ENCODE measurements around the gene CELA1.

DNA sequence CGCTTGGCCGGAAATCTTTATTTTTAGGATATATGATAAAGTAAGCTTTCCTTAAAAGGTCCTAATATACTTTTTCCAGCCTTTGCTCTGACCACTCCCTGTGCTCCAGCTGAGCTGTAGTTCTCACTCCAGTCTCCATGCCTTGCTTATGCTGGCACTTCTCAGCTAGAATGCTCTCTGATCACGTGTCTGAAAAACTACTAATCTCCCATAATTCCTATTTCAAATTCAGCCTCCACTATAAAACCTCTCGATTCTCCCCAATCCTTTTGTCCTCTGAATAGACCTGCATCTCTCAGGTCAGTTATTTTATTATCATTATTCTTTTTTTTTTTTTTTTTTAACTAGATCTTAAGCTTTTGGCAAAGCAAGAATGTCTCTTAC is 26.2 kb downstream of the CELA1 start:
- TF ChIP-seq RCOR1 (IDR thresholded peaks at IDR 0.05; ENCODE audit: low read depth, low read length) (no peak), MYC (IDR thresholded peaks at IDR 0.05; ENCODE audit: borderline replicate concordance, low read length) (no peak), PHF8 (IDR thresholded peaks at IDR 0.05; ENCODE audit: borderline replicate concordance, low read depth) (no peak), CTCF (IDR thresholded peaks at IDR 0.05) (no peak), ESRRA (IDR thresholded peaks at IDR 0.05; ENCODE audit: borderline replicate concordance, low read length) (no peak), BHLHE40 (IDR thresholded peaks at IDR 0.05; ENCODE audit: low read depth, low read length) (no peak), HDAC2 (IDR thresholded peaks at IDR 0.05) (no peak)

Measured in A549 (cell line).